EH (cell line): ENCODE measurements around the gene RPL22.
"Not testable (repeated sequence)": the region's sequence is repeated elsewhere in the genome, so short reads cannot be mapped to it uniquely, and the experiment has no call there.

Experiments
- DNase-seq: peaks from one replicate; pipeline ENCODE4 v3.0.0-alpha.2; 2015; ENCODE audit warnings: low read depth

The RPL22 gene

GRCh38 chr1:6233376-6233775, 34.0 kb upstream of the RPL22 start:
- DNase-seq: no peak

GRCh38 chr1:6225651-6226050, 26.3 kb upstream of the RPL22 start:
- DNase-seq: no peak

- DNase-seq: peak; percentile 31
These were observed 25.3 kb upstream of the RPL22 start for GRCh38 chr1:6224718-6225117.

- DNase-seq: no peak
These were observed 24.2 kb upstream of the RPL22 start for GRCh38 chr1:6223617-6224016.

GRCh38 chr1:6222636-6223035, 23.2 kb upstream of the RPL22 start:
- peak; percentile 70 for DNase-seq

GRCh38 chr1:6221210-6221784, 21.9 kb upstream of the RPL22 start:
- DNase-seq: no peak

GRCh38 chr1:6220236-6220635, 20.8 kb upstream of the RPL22 start:
- no peak for DNase-seq

GRCh38 chr1:6219641-6220040, 20.2 kb upstream of the RPL22 start:
- not testable (repeated sequence) for DNase-seq

GRCh38 chr1:6218375-6219164, 19.2 kb upstream of the RPL22 start:
- DNase-seq: no peak

- DNase-seq: no peak
These were observed 13.0 kb upstream of the RPL22 start for GRCh38 chr1:6212193-6212959.

- no peak for DNase-seq
These were observed 12.3 kb upstream of the RPL22 start for GRCh38 chr1:6211731-6212130.

- DNase-seq: no peak
These were observed 11.4 kb upstream of the RPL22 start for GRCh38 chr1:6210591-6211355.

GRCh38 chr1:6209661-6210580, 10.5 kb upstream of the RPL22 start:
- no peak for DNase-seq

- DNase-seq: peak; percentile 53
These were observed 9.6 kb upstream of the RPL22 start for GRCh38 chr1:6208723-6209660.

GRCh38 chr1:6207921-6208320, 8.5 kb upstream of the RPL22 start:
- DNase-seq: no peak

GRCh38 chr1:6207075-6207885, 7.9 kb upstream of the RPL22 start:
- no peak for DNase-seq

GRCh38 chr1:6206520-6206855, 7.1 kb upstream of the RPL22 start:
- DNase-seq: no peak

GRCh38 chr1:6205849-6206519, 6.6 kb upstream of the RPL22 start, which contains the start of gene RNF207:
TSS of gene RNF207 (plus strand) at chr1:6206119. CDS start at chr1:6206536, 417 bp downstream.
- DNase-seq: peak; percentile 80

- DNase-seq: no peak
These were observed 2.9 kb upstream of the RPL22 start for GRCh38 chr1:6202256-6202655.
